Lower leg skin (tissue), 3 donors: ENCODE measurements around the gene AIG1.

Experiments used
- POLR2A ChIP-seq, 2 donors: fragments of 450-650 bp; IDR thresholded peaks; one replicate each; pipeline ENCODE4 v1.6.1; 2016 to 2017; ENCODE audit warnings: antibody characterized with exemption in 2 of 2, mild to moderate bottlenecking in 1 of 2, moderate library complexity in 1 of 2
- TF ChIP-seq, protein P1 (sequence below), 3 donors: fragments of 450-650 bp; IDR thresholded peaks; one replicate each; pipeline ENCODE4 v1.5.1; 2016; ENCODE audit warnings: antibody characterized with exemption in 3 of 3, mild to moderate bottlenecking in 3 of 3, moderate library complexity in 2 of 3

DNA sequence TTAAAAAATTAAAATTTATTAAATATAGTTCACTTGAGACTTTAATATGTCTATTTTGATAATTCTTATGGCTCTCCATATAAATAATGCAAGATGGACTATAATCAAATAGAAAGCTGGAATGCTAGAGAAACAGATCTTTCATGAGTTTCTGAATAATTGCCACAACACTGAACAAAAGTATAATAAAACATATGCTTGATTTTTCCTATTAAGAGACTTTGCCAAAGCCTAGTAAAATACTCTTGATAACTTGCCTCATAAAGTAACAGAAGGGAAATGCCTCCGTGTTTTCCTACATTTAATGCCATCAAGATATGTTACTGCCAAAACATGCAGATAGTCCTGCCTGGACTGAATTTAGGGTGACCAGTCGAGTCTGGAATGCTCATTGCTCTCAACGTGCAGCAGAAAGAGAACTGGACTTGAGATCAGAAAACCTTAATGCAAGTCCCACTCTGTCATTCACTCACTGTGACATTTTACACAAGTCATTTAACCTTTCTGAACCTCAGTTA, 153.2 kb downstream of the AIG1 start:
- TF ChIP-seq, protein P1, sequence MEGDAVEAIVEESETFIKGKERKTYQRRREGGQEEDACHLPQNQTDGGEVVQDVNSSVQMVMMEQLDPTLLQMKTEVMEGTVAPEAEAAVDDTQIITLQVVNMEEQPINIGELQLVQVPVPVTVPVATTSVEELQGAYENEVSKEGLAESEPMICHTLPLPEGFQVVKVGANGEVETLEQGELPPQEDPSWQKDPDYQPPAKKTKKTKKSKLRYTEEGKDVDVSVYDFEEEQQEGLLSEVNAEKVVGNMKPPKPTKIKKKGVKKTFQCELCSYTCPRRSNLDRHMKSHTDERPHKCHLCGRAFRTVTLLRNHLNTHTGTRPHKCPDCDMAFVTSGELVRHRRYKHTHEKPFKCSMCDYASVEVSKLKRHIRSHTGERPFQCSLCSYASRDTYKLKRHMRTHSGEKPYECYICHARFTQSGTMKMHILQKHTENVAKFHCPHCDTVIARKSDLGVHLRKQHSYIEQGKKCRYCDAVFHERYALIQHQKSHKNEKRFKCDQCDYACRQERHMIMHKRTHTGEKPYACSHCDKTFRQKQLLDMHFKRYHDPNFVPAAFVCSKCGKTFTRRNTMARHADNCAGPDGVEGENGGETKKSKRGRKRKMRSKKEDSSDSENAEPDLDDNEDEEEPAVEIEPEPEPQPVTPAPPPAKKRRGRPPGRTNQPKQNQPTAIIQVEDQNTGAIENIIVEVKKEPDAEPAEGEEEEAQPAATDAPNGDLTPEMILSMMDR (IDR thresholded peaks at IDR 0.05): no peak
- no peak for TF ChIP-seq POLR2A (IDR thresholded peaks at IDR 0.05)
